Stomach (tissue), 9 donors: ENCODE data around the gene IFNGR1. TPM values are rescaled to one million over a fixed set of nuclear protein-coding genes. Genes with fewer than 3 reads are reported as not detected.
"Not testable (repeated sequence)": the region's sequence is repeated elsewhere in the genome, so short reads cannot be mapped to it uniquely, and the experiment has no call there.

Source experiments
- DNase-seq, 2 donors: peaks; one replicate each; pipeline versions ENCODE4 v3.0.0 to v3.0.0-alpha.2; 2013 to 2019
- H3K27ac ChIP-seq, 5 donors: fragments of 200-600 bp in 4 of 5; sonication (generic) in 4 of 5; one replicate each; pipeline ENCODE4 v1.5.1; 2013 to 2019; ENCODE audit warnings: mild to moderate bottlenecking in 1 of 5, moderate library complexity in 1 of 5
- H3K27me3 ChIP-seq, 3 donors: fragments of 200-600 bp; sonication (generic); one replicate each; pipeline ENCODE4 v1.5.1; 2017 to 2019; ENCODE audit warnings: mixed run types in 1 of 3
- H3K36me3 ChIP-seq, 4 donors: fragments of 200-600 bp; sonication (generic); 1 replicate in 3 of 4; 2 replicates in 1 of 4; pipeline ENCODE4 v1.5.1; 2016 to 2019
- H3K4me1 ChIP-seq, 4 donors: fragments of 200-600 bp; sonication (generic); one replicate each; pipeline ENCODE4 v1.5.1; 2016 to 2019
- H3K4me3 ChIP-seq, 4 donors: fragments of 200-600 bp; sonication (generic) in 3 of 4; one replicate each; pipeline ENCODE4 v1.5.1; 2016 to 2019; ENCODE audit warnings: mild to moderate bottlenecking in 1 of 4
- H3K9me3 ChIP-seq, 4 donors: fragments of 200-600 bp; sonication (generic); one replicate each; pipeline ENCODE4 v1.5.1; 2016 to 2019
- EP300 ChIP-seq: sonication (generic); formaldehyde crosslinking; IDR thresholded peaks from one replicate; pipeline ENCODE4 v1.6.1; 2017; ENCODE audit warnings: antibody characterized with exemption
- POLR2A ChIP-seq, 4 donors: fragments of 450-650 bp; IDR thresholded peaks; one replicate each; pipeline ENCODE4 v1.6.1; 2016; ENCODE audit warnings: antibody characterized with exemption in 4 of 4, control low read depth in 2 of 4, mild to moderate bottlenecking in 1 of 4, moderate library complexity in 1 of 4
- POLR2AphosphoS5 ChIP-seq, 3 donors: sonication (generic); formaldehyde crosslinking; IDR thresholded peaks; one replicate each; pipeline ENCODE4 v1.6.1; 2016; ENCODE audit warnings: antibody characterized with exemption in 3 of 3
- WGBS, 5 donors: extraction: QIAGEN DNeasy Blood & Tissue Kit in 3 of 5; methylation state at CpG; one replicate each; pipeline versions ENCODE4 v1.1.5 to v1.1.7; 2013 to 2018; 5-methylcytosine and 5-hydroxymethylcytosine counted together
- intact Hi-C: fragments of 100-400 bp; cut with DNase I; formaldehyde crosslinking; loops from one replicate; pipeline ENCODE4 v1.15.1; 2023; ENCODE audit warnings: low total_unique reads
- polyA plus RNA-seq, 3 donors: library from polyadenylated mRNA; stranded (reverse); fragments of 200-250 nt; gene quantifications; one replicate each; pipeline ENCODE4 v1.2.3, GENCODE V29; 2013
- total RNA-seq, 5 donors: library from RNA; depleted of rRNA; stranded (reverse); fragments of >200 nt; gene quantifications; one replicate each; pipeline versions ENCODE4 v1.1.0 to v1.2.3, GENCODE V29; 2014 to 2016
- TF ChIP-seq, protein P1 (sequence below), 7 experiments: fragments of 450-650 bp in 4 of 7; fragments of 200-600 bp in 3 of 7; sonication (generic) in 3 of 7; IDR thresholded peaks; one replicate each; pipeline ENCODE4 v1.5.1; 2016 to 2019; ENCODE audit warnings: antibody characterized with exemption in 7 of 7, control low read depth in 2 of 7, mild to moderate bottlenecking in 1 of 7
- donor health status: healthy with polysubstance abuse.
- donor health status: Bipolar disorder and iron deficiency.
- donor health status: healthy.

The IFNGR1 gene
- total and polyA plus RNA-seq, 8 donors = 1.2 to 122 (median 30.0) TPM

DNA sequence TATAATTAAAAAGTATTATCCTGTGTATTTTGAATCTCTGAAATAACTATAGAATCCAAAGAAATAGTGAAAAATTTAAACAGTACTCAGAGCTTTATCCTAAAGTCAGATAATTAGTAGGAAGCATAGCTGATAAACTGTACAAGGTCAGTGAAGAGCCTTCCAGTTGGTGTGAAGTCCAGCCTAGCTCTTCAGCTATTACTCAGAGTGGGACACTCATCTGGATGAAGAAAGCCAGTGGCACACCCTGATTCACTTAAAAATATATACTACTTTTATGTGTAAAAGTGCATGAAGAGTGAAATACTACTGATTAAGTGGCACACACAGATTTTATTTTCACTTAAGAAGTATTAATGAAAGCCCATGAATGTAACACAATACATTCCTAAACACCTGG lies 3.1 kb downstream of the IFNGR1 start:
- Histone ChIP-seq H3K27ac (peak overlapping the region in 4 of 5 donors; percentile 98 to 99 (median 99)), H3K27me3 (no peaks in the 10 kb centered on the region), H3K4me3 (peak overlapping the region in 3 of 4 donors; percentile 61 to 80 (median 75)), H3K4me1 (peaks cover 63 to 85% (median 74%) of the 10 kb centered on the region in 4 donors), H3K9me3 (no peaks in the 10 kb centered on the region), H3K36me3 (no peaks in the 10 kb centered on the region)
- TF ChIP-seq EP300 (no peak), POLR2AphosphoS5 (IDR thresholded peaks at IDR 0.05) (no peak), POLR2A (IDR thresholded peaks at IDR 0.05) (no peak)
- TF ChIP-seq, protein P1, sequence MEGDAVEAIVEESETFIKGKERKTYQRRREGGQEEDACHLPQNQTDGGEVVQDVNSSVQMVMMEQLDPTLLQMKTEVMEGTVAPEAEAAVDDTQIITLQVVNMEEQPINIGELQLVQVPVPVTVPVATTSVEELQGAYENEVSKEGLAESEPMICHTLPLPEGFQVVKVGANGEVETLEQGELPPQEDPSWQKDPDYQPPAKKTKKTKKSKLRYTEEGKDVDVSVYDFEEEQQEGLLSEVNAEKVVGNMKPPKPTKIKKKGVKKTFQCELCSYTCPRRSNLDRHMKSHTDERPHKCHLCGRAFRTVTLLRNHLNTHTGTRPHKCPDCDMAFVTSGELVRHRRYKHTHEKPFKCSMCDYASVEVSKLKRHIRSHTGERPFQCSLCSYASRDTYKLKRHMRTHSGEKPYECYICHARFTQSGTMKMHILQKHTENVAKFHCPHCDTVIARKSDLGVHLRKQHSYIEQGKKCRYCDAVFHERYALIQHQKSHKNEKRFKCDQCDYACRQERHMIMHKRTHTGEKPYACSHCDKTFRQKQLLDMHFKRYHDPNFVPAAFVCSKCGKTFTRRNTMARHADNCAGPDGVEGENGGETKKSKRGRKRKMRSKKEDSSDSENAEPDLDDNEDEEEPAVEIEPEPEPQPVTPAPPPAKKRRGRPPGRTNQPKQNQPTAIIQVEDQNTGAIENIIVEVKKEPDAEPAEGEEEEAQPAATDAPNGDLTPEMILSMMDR (IDR thresholded peaks at IDR 0.05) = no peak
- DNase-seq = no peak
- intact Hi-C loops = no loop called here

DNA sequence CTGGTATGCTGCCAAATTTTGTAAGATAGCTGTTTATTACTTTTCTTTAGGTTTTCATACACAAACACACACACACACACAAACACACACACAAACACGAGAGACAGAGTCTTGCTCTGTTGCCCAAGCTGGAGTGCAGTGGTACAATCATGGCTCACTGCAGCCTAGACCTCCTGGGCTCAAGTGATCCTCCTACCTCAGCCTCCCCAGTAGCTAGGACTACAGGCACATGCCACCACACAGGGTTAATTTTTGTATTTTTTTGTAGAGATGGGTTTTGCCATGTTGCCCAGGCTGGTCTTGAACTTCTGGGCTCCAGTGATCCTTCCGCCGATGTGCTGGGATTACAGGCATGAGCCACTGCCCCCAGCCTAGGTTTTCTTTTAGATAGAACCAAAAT lies 3.6 kb downstream of the IFNGR1 start:
- H3K36me3 ChIP-seq, H3K9me3 ChIP-seq, intact Hi-C loops, DNase-seq, H3K27me3 ChIP-seq: not testable (repeated sequence)
- Histone ChIP-seq H3K27ac (peak overlapping the region in 3 of 5 donors; percentile 98 to 99 (median 99)), H3K4me1 (peaks cover 64 to 87% (median 75%) of the 10 kb centered on the region in 4 donors), H3K4me3 (peak overlapping the region in 2 of 4 donors; percentile 61 to 75)
- WGBS, 5 donors = 84 to 93% (median 87%) methylated on average over 3 of the region's 3 CpGs

DNA sequence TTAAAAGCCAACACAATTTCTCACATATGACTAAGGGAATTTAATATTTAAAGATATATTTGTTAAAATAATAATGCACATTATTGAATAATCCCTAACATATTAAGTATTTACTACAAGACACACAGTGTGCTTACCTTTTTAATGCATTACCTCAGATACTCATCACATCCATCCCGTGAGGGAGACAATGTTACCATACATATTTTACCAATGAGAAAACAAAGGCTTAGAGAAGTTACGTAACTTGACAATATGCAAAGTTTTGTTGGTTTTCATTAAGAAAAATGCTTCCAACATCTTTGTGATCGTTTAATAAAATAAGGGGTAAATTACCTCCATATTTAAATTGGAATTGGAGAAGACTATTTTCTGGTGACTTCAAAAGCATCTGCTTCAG lies 4.3 kb downstream of the IFNGR1 start:
- WGBS, 5 donors = 82 to 91% (median 89%) methylated on average over 3 of the region's 3 CpGs
- peak overlapping the region in 2 of 5 donors; percentile 4 to 99 for H3K27ac ChIP-seq
- TF ChIP-seq POLR2A (IDR thresholded peaks at IDR 0.05) (no peak), EP300 (no peak), POLR2AphosphoS5 (IDR thresholded peaks at IDR 0.05) (no peak)
- TF ChIP-seq, protein P1 (IDR thresholded peaks at IDR 0.05) = no peak
- intact Hi-C loops = no loop called here
- no peak for DNase-seq
- peak overlapping the region in 1 of 4 donors; percentile 61 for H3K4me3 ChIP-seq
- peaks cover 66 to 87% (median 78%) of the 10 kb centered on the region in 4 donors for H3K4me1 ChIP-seq
- H3K27me3 ChIP-seq = no peaks in the 10 kb centered on the region
- H3K36me3 ChIP-seq = peaks cover 0 to 1% (median 0%) of the 10 kb centered on the region in 4 donors
- no peaks in the 10 kb centered on the region for H3K9me3 ChIP-seq

DNA sequence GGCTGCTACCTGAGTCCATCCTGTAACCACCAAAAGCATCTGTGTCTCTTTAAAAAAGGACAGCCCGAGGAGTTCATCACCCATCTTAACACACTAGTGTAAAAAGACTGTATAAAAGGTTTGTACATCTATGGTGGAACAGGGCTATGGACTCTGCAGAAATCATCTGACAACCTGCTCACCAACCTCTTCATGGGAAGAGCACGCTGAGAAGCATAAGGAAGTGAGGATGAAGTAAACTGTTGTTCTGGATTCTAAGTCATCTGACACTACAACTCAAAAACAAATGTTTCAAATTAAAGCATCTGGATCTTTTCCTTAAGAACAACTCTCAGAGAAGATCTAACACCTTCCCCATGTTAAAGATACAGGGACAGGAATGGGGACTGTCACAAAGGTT lies 5.4 kb downstream of the IFNGR1 start:
- Histone ChIP-seq H3K9me3 (no peaks in the 10 kb centered on the region), H3K4me1 (peaks cover 65 to 88% (median 78%) of the 10 kb centered on the region in 4 donors), H3K4me3 (peak overlapping the region in 2 of 4 donors; percentile 7 to 15), H3K27ac (peak overlapping the region; percentile 4 to 99 (median 36)), H3K36me3 (peaks cover 0 to 9% (median 2%) of the 10 kb centered on the region in 4 donors), H3K27me3 (no peaks in the 10 kb centered on the region)
- intact Hi-C loops = no loop called here
- 63 to 77% (median 68%) methylated on average over 2 of the region's 2 CpGs for WGBS, 5 donors
- no peak for TF ChIP-seq POLR2AphosphoS5 (IDR thresholded peaks at IDR 0.05)
- TF ChIP-seq POLR2A (IDR thresholded peaks at IDR 0.05) = no peak
- TF ChIP-seq EP300 = no peak
- TF ChIP-seq, protein P1 (IDR thresholded peaks at IDR 0.05) = no peak
- DNase-seq = no peak

DNA sequence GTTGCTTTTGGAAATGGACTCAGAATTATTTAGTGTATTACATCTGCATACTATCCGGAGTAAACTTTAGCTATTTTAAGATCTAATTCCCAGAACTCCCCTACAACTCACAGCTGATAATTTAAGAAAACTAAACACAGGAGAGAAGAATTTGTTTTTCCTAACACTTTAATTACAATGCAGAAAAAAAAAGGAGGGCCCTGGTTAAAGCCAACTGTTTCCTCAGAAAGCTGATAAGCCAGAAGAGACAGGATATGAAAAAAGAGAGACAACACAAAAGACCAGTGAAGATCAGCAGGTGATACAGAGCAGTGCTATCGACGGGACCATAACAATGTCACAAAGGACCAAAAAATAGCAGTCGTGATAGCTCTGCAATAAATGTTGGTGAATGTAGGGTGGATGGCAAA lies 5.8 kb downstream of the IFNGR1 start:
- Histone ChIP-seq H3K4me3 (peak overlapping the region in 2 of 4 donors; percentile 7 to 15), H3K27ac (peak overlapping the region in 4 of 5 donors; percentile 22 to 99 (median 42)), H3K36me3 (peaks cover under 1 to 14% (median 6%) of the 10 kb centered on the region in 4 donors), H3K4me1 (peaks cover 65 to 88% (median 78%) of the 10 kb centered on the region in 4 donors), H3K9me3 (no peaks in the 10 kb centered on the region), H3K27me3 (no peaks in the 10 kb centered on the region)
- WGBS, 5 donors = 19 to 39% (median 26%) methylated on average over 4 of the region's 4 CpGs
- intact Hi-C loops = no loop called here
- no peak for DNase-seq
- TF ChIP-seq EP300 = no peak
- no peak for TF ChIP-seq POLR2A (IDR thresholded peaks at IDR 0.05)
